Measurements from ENCODE around the gene OR6S1. TPM values are rescaled to one million over a fixed set of nuclear protein-coding genes. Genes with fewer than 3 reads are reported as not detected.

The OR6S1 gene
- total RNA-seq, 2 experiments from 2014 or later, result not detected

DNA sequence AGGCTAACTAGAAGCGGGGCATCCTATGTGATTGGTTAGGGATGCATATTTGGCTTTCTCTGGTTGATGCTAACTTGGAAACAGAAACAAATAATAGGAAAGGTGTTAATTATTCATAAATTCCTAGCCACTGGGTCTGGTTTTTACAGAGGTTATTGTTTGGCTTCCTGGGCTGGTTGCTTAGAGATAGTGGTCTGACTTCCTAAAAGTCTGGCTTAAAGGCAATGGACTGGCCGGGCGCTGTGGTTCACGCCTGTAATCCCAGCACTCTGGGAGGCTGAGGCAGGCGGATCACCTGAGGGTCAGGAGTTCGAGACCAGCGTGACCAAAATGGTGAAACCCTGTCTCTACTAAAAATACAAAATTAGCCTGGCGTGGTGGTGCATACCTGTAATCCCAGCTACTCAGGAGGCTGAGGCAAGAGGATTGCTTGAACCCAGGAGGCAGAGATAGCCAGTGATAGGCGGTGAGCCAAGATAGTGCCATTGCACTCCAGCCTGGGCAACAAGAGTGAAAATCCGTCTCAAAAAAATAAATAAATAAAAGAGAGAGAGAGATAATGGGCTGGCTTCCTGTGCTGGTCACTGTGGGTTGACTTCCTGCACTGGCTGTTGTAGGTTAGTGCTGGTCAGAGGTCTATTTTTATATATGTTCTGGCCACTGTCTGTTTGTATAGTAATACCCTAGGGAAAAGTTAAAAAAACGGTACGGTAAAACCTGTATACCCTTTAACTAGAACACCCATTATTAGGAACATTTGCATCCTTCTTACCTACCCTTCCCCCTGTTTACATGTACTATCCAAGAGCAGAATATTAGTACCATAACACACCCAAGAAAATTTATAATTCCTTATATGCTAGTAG is 24.1 kb downstream of the OR6S1 start:
- CTCF ChIA-PET (ENCODE audit: unreplicated experiment), result no interaction called here
- Histone ChIP-seq H4K20me1 (ENCODE audit: insufficient read depth, low read length) (no peaks in the 10 kb centered on the region), H3K4me2 (ENCODE audit: low read length) (no peak overlapping the region), H3K4me1 (ENCODE audit: insufficient read depth, low read length, poor library complexity, severe bottlenecking) (peaks cover 20% of the 10 kb centered on the region), H3K27ac (ENCODE audit: low read depth, low read length, poor library complexity, severe bottlenecking) (no peak overlapping the region), H3K9me3 (ENCODE audit: low read length) (no peaks in the 10 kb centered on the region), H3K4me3 (ENCODE audit: low read depth, low read length, poor library complexity, severe bottlenecking) (no peak overlapping the region), H3K9me2 (ENCODE audit: insufficient read depth, low read length) (no peaks in the 10 kb centered on the region), H3K36me3 (ENCODE audit: insufficient read depth, low read length) (no peaks in the 10 kb centered on the region), H2AFZ (ENCODE audit: low read length) (no peak overlapping the region), H3K79me2 (ENCODE audit: insufficient read depth, low read depth, low read length) (no peaks in the 10 kb centered on the region)
- intact Hi-C loops (cut with micrococcal nuclease; ENCODE audit: unreplicated experiment), result no loop called here
- no peak for DNase-seq (ENCODE audit: low spot score)
- BruUV-seq (replicated peaks), result no TSS peak
- POLR2A ChIA-PET, result no interaction called here
- TF ChIP-seq, protein P1, sequence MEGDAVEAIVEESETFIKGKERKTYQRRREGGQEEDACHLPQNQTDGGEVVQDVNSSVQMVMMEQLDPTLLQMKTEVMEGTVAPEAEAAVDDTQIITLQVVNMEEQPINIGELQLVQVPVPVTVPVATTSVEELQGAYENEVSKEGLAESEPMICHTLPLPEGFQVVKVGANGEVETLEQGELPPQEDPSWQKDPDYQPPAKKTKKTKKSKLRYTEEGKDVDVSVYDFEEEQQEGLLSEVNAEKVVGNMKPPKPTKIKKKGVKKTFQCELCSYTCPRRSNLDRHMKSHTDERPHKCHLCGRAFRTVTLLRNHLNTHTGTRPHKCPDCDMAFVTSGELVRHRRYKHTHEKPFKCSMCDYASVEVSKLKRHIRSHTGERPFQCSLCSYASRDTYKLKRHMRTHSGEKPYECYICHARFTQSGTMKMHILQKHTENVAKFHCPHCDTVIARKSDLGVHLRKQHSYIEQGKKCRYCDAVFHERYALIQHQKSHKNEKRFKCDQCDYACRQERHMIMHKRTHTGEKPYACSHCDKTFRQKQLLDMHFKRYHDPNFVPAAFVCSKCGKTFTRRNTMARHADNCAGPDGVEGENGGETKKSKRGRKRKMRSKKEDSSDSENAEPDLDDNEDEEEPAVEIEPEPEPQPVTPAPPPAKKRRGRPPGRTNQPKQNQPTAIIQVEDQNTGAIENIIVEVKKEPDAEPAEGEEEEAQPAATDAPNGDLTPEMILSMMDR (conservative IDR thresholded peaks at IDR 0.05; ENCODE audit: low read length), result no peak
- TF ChIP-seq EZH2phosphoT487 (IDR thresholded peaks at IDR 0.05; ENCODE audit: borderline replicate concordance, low read depth, low read length), result no peak

DNA sequence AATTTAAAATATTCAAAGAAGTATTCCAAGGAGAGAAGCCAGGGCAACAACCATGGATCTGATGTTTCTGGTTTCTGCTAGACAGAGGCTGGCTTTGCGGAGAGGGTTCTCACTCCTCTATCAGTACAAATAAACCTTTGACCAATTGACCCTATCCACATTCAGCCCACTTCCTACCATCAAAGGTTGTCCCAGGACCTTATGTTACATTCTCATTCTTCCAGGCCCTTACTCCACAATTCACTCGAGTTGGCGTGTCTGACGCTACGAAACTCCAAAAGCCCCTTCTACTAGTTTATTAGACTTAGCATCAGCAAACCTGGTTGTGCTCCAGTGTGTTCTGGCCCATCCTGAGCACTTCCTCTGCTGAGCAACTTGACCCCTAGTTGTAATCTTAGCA is 25.5 kb downstream of the OR6S1 start:
- no peaks in the 10 kb centered on the region for H3K9me2 ChIP-seq (ENCODE audit: insufficient read depth, low read length)
- no peak overlapping the region for H3K4me3 ChIP-seq (ENCODE audit: low read depth, low read length, poor library complexity, severe bottlenecking)
- BruUV-seq (replicated peaks), result no TSS peak
- no peaks in the 10 kb centered on the region for H4K20me1 ChIP-seq (ENCODE audit: insufficient read depth, low read length)
- H3K27ac ChIP-seq (ENCODE audit: low read depth, low read length, poor library complexity, severe bottlenecking), result no peak overlapping the region
- H3K9me3 ChIP-seq (ENCODE audit: low read length), result no peaks in the 10 kb centered on the region
- POLR2A ChIA-PET, result interaction anchor here (0.7 kb wide), 1 partner anchor 61 kb away, joined by 4 read pairs; no protein-coding TSS in a partner anchor
- no peaks in the 10 kb centered on the region for H3K36me3 ChIP-seq (ENCODE audit: insufficient read depth, low read length)
- DNase-seq (ENCODE audit: low spot score), result no peak
- intact Hi-C loops (cut with micrococcal nuclease; ENCODE audit: unreplicated experiment), result no loop called here
- CTCF ChIA-PET (ENCODE audit: unreplicated experiment), result no interaction called here
- H3K4me2 ChIP-seq (ENCODE audit: low read length), result no peak overlapping the region
- no peaks in the 10 kb centered on the region for H3K79me2 ChIP-seq (ENCODE audit: insufficient read depth, low read depth, low read length)
- H2AFZ ChIP-seq (ENCODE audit: low read length), result no peak overlapping the region
- no peak for TF ChIP-seq EZH2phosphoT487 (IDR thresholded peaks at IDR 0.05; ENCODE audit: borderline replicate concordance, low read depth, low read length)
- TF ChIP-seq, protein P1 (conservative IDR thresholded peaks at IDR 0.05; ENCODE audit: low read length), result no peak
- H3K4me1 ChIP-seq (ENCODE audit: insufficient read depth, low read length, poor library complexity, severe bottlenecking), result peaks cover 30% of the 10 kb centered on the region
